GM15510 (cell line): ENCODE measurements around the gene SECISBP2.

Source experiments
- POLR2A ChIP-seq: IDR thresholded peaks from 3 replicates; pipeline ENCODE4 v1.6.1; 2011; ENCODE audit warnings: borderline replicate concordance; ENCODE audit not compliant: insufficient read length; ENCODE audit errors: extremely low read depth

Gene SECISBP2

GRCh38 chr9:89304020-89304833 lies 14.1 kb upstream of the SECISBP2 start:
- no peak for TF ChIP-seq POLR2A

GRCh38 chr9:89304834-89305188 lies 13.5 kb upstream of the SECISBP2 start:
- no peak for TF ChIP-seq POLR2A

GRCh38 chr9:89305868-89306267 lies 12.4 kb upstream of the SECISBP2 start:
- TF ChIP-seq POLR2A, result no peak

GRCh38 chr9:89309166-89309565 lies 9.1 kb upstream of the SECISBP2 start:
- TF ChIP-seq POLR2A, result no peak

GRCh38 chr9:89309608-89310474 lies 8.5 kb upstream of the SECISBP2 start:
- TF ChIP-seq POLR2A, result no peak

GRCh38 chr9:89310475-89311345 lies 7.6 kb upstream of the SECISBP2 start, which contains the start of gene CKS2:
TSS of gene CKS2 (plus strand) at chr9:89311195. CDS start at chr9:89311293, 98 bp downstream.
- peak; percentile 98 for TF ChIP-seq POLR2A

GRCh38 chr9:89311346-89312221 lies 6.7 kb upstream of the SECISBP2 start:
- no peak for TF ChIP-seq POLR2A

GRCh38 chr9:89312222-89312571 lies 6.1 kb upstream of the SECISBP2 start:
- TF ChIP-seq POLR2A, result no peak

GRCh38 chr9:89313842-89314241 lies 4.5 kb upstream of the SECISBP2 start:
- no peak for TF ChIP-seq POLR2A

GRCh38 chr9:89314955-89315354 lies 3.3 kb upstream of the SECISBP2 start:
- no peak for TF ChIP-seq POLR2A

- no peak for TF ChIP-seq POLR2A
Observed at GRCh38 chr9:89315482-89315881, 2.8 kb upstream of the SECISBP2 start.

GRCh38 chr9:89317282-89317681 lies 1.0 kb upstream of the SECISBP2 start:
- TF ChIP-seq POLR2A, result peak; percentile 21

GRCh38 chr9:89319015-89319905 lies 960 bp downstream of the SECISBP2 start:
- no peak for TF ChIP-seq POLR2A
